ENCODE measurements around the gene ZCCHC7.

GRCh38 chr9:37372839-37373238, 252.5 kb downstream of the ZCCHC7 start:
- no peak for TF ChIP-seq EZH2 (IDR thresholded peaks at IDR 0.05; ENCODE audit: borderline replicate concordance, low read depth, low read length, poor library complexity, severe bottlenecking)
- TF ChIP-seq, protein P1, sequence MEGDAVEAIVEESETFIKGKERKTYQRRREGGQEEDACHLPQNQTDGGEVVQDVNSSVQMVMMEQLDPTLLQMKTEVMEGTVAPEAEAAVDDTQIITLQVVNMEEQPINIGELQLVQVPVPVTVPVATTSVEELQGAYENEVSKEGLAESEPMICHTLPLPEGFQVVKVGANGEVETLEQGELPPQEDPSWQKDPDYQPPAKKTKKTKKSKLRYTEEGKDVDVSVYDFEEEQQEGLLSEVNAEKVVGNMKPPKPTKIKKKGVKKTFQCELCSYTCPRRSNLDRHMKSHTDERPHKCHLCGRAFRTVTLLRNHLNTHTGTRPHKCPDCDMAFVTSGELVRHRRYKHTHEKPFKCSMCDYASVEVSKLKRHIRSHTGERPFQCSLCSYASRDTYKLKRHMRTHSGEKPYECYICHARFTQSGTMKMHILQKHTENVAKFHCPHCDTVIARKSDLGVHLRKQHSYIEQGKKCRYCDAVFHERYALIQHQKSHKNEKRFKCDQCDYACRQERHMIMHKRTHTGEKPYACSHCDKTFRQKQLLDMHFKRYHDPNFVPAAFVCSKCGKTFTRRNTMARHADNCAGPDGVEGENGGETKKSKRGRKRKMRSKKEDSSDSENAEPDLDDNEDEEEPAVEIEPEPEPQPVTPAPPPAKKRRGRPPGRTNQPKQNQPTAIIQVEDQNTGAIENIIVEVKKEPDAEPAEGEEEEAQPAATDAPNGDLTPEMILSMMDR (conservative IDR thresholded peaks at IDR 0.05; ENCODE audit: low read depth, low read length) = no peak

Measured in A673 (cell line).